Stimulated activated CD8-positive, alpha-beta memory T cell treated with anti-CD3 and anti-CD28 coated beads, Interleukin-2, amount 100 ng/mL, for 48 hours (primary cell): ENCODE data around the gene INHBE.

Experiments used
- DNase-seq, 2 donors: peaks; one replicate each; pipeline ENCODE4 v3.0.0-alpha.2; 2020; ENCODE audit warnings: low read depth in 2 of 2

INHBE gene

DNA sequence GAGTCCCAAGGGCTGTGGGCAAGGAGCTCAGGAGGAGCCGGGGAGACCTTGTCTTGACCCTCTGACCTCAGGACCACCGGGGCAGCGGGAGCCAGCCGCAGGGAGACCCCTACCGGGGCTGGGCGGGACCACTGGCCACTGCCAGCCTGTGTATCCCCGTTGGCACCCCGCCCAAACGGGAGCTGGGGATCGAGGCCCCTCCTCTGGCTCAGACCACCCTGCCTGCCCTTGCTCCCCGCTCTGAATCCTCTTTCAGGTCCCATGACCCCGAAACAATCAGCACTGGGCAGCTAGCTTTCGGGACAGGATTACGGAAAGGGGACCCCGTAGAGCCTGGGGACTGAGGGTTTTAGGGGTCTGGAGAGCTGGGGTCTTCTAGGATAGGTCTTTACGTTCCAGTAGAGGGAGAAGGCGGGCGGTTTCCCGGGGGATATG, 5.8 kb downstream of the INHBE start:
- no peak for DNase-seq

DNA sequence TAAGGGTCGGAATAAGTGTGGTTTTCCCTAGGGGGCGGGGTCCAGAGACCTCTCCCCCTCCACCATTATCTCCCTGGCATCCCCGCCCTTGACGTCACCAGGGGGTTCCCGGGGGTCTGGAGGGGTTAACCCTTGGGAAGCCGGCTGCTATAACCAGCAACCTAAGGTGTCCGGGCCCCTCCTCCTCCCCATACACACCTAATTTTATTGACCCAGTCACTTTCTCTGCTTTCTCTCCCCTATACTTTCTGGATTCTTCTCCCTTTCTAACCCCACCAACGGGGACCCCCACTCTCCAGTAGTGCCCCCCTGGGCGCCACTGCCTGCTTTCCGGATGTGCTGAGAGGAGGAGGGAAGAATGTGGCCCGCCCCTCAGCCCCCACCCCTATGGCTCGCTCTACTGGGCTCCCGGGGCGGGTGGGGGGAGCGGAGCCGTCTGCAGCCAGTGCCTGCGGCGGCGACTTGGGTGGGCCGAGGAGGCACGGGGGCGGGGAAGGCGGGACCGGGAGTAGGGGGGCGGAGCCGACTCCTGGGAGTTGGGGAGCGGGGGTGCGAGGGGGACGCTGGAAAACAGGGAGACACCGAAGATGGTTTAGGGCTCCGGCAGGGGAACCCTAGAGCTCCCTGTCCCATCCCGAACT, 6.3 kb downstream of the INHBE start:
- DNase-seq: no peak

GRCh38 chr12:57461917-57462250, 6.8 kb downstream of the INHBE start:
- no peak for DNase-seq

GRCh38 chr12:57462251-57462911, 7.3 kb downstream of the INHBE start:
- DNase-seq: peak; percentile 75 to 83

- no peak for DNase-seq
These were observed 7.8 kb downstream of the INHBE start for GRCh38 chr12:57462912-57463253.

DNA sequence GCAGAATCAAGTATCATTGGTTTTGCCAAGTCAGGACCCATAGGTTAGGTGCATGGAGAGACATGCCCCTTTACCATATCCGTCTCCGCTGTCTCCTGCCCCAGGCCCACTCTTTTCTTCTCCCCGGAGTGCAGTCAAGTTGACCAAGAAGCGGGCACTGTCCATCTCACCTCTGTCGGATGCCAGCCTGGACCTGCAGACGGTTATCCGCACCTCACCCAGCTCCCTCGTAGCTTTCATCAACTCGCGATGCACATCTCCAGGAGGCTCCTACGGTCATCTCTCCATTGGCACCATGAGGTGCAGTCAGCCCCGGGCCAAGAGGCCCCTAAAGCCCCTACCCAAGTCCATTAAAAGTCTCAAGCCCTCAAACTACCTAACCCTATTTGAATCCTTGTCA, 9.5 kb downstream of the INHBE start:
- no peak for DNase-seq

DNA sequence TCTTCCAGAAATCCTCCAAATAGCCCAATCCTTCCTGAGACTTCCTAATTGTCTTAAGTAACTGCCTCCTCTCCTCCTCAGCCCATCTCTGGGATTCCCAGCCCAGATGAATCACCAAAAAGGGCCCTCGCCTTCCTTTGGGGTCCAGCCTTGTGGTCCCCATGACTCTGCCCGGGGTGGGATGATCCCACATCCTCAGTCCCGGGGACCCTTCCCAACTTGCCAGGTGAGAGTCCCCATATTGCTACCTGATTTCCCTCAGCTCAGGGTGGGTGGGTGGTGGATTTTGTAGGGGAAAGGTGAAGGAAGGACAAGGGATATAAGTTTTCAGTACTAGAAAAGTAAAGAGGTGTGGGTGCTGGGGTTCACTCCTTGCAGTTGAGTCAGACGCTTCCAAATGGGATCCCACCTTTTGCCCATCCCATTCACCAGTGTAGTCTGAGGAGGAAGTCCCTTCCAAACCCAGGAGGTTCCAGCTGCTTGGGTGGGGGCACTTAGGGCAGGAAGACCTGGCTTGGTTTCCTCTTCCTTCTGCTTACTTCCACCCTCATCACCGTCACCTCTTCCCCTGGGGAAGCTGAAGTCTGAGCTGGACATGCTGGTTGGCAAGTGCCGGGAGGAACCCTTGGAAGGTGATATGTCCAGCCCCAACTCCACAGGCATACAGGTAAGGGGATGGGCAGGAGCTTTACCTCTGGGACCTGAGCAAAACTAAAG, 10.1 kb downstream of the INHBE start:
- DNase-seq: no peak

DNA sequence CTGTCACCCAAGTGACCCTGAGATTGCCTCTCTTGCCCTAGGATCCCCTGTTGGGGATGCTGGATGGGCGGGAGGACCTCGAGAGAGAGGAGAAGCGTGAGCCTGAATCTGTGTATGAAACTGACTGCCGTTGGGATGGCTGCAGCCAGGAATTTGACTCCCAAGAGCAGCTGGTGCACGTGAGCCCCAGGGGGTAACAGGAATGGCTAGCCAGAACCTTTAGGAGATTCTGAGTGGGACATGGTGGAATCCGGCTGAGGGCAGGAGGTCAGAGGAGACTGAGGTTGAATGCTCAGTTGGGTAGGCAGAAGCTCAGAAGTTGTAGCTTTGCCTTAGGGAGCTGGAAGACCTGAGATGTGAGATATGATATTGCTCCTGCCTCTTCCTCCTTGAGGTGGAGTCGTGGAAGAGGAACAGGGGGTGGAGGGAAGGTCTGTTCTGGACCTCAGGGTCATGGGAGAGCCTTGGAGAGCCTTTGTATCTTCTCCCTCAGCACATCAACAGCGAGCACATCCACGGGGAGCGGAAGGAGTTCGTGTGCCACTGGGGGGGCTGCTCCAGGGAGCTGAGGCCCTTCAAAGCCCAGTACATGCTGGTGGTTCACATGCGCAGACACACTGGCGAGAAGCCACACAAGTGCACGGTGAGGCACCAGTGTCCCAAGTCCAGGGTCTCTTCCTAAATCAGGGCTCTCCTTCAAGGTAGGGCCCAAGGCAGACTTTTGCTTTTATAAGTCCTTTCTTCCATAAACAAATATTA, 10.8 kb downstream of the INHBE start:
- no peak for DNase-seq

DNA sequence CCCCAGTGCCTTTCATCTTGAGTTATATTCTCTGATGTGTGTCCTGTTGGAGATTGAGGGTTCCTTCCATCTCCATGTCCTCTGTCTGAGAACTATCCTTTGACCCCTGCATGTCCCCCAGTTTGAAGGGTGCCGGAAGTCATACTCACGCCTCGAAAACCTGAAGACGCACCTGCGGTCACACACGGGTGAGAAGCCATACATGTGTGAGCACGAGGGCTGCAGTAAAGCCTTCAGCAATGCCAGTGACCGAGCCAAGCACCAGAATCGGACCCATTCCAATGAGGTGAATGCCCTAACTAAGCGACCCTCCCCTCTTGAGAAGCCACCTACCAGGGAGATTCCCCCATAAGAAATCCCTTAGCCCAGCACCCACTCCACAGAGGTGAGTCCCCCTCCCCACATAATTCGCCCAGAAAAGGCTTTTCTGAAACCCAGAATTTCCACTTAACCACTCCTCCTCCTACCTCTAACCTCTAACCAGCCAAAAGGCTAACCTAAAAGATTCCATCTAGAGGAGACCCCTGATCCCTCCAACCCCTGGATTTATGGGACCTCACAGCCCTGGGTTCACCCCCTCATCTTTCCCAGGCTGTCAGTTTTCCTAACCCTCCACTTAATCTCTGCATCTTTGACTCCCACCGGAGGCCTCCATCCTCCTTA, 12.2 kb downstream of the INHBE start:
- no peak for DNase-seq

DNA sequence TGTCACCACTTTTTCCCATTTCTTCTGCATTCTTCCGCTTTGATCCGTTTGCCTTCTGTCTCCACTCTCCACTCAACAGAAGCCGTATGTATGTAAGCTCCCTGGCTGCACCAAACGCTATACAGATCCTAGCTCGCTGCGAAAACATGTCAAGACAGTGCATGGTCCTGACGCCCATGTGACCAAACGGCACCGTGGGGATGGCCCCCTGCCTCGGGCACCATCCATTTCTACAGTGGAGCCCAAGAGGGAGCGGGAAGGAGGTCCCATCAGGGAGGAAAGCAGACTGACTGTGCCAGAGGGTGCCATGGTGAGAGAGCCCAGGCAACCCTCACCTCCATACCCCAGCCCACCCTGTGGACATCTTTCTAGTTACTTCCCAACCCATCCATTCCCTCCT, 12.8 kb downstream of the INHBE start:
- DNase-seq: no peak

DNA sequence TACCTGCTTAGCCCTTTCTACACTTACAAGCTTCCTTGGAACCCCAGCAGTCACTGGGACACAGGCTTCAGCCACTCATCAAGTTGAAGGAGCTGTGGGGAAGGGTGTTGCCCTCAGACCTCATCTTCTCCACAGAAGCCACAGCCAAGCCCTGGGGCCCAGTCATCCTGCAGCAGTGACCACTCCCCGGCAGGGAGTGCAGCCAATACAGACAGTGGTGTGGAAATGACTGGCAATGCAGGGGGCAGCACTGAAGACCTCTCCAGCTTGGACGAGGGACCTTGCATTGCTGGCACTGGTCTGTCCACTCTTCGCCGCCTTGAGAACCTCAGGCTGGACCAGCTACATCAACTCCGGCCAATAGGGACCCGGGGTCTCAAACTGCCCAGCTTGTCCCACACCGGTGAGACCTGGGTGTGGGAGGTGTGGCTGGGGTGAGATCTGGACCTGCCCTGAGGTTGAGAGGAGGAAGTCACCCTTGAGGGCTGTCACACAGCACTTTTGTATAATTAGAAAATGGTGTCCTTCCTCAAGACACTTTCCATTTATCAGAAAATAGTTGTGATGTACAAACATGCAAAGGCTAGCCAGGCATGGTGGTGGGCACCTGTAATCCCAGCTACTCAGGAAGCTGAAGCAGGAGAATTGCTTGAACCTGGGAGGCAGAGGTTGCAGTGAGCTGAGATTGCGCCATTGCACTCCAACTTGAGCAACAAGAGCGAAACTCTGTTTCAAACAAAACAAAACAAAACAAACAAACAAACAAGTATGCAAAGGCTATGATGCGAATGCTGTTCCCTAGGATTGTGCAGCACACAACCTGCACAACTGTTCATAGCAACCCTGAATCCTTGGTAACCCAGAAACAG, 14.4 kb downstream of the INHBE start:
- no peak for DNase-seq

GRCh38 chr12:57470286-57470969, 15.3 kb downstream of the INHBE start:
- no peak for DNase-seq

GRCh38 chr12:57470970-57471656, 16.0 kb downstream of the INHBE start:
- no peak for DNase-seq

DNA sequence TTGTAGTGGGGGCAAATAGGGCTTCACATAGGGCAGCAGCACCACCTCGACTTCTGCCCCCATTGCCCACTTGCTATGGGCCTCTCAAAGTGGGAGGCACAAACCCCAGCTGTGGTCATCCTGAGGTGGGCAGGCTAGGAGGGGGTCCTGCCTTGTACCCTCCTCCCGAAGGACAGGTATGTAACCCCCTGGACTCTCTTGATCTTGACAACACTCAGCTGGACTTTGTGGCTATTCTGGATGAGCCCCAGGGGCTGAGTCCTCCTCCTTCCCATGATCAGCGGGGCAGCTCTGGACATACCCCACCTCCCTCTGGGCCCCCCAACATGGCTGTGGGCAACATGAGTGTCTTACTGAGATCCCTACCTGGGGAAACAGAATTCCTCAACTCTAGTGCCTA, 16.6 kb downstream of the INHBE start:
- DNase-seq: no peak

DNA sequence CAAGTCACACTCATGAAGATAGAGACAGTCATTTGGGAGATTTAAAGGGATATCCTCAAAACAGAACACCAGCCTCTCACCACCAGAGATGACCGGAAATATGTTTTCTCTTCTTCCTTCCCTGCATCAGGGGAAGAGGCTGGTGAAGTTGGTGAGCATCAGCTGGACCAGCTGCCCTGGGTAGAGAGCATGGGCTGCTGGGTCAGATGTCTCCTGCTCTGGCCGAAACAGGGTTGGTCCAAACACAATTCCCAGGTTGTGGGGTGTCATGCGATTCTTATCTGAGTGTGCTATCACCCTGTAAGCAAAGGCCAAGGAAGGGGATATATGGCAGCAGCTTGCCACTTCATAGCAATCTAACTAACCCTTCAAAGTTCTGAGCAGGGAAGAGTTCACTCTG, 17.3 kb downstream of the INHBE start:
- DNase-seq: no peak

DNA sequence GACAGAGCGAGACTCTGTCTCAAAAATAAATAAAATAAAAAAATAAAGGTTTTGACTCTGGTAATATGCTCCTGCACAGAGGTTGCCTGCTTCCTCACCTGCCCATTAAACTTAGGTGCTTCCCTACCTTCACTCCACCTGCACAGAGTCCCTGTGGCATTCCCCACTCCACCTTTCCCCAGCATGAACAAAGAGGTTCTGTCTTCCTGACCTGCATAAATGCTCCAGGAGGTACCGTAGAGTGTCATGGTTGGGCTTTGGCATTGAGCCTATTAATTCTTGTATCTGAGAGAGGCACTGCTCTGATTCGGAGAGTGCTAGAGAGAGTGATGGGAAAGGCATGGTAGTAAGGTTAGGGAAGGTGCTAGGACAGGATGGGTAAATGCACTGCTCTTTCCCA, 18.3 kb downstream of the INHBE start:
- DNase-seq: no peak

GRCh38 chr12:57473886-57474285, 18.8 kb downstream of the INHBE start:
- DNase-seq: no peak

DNA sequence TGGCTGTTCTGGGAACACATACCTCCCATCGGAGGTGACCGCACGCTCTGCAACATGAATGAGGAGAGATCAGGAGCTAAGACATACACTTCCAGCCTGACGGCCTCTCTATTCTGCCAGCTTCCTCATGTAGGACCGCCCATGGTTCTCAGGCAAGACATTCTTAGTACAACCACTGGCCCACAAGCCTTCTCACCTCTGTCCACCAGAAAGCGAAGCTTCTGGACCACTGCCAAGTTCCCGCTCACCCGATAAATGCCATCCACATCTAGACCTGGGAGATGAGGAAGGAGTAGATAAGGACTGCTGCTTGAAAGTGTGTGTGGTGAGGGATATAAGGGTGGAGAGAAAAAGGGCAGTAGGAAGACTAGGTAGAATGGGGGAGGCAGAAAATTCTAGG, 19.3 kb downstream of the INHBE start:
- no peak for DNase-seq

GRCh38 chr12:57474862-57475261, 19.8 kb downstream of the INHBE start:
- no peak for DNase-seq
